Frontal cortex (tissue), 4 donors: ENCODE measurements around the gene MTUS2. TPM values are rescaled to one million over a fixed set of nuclear protein-coding genes. Genes with fewer than 3 reads are reported as not detected.

Experiments
- DNase-seq, 2 donors: peaks; one replicate each; pipeline ENCODE4 v3.0.0; 2012; ENCODE audit warnings: low spot score in 2 of 2
- FAIRE-seq: peaks from 2 replicates; lab custom pipeline; 2012; peaks lifted over from hg19 to GRCh38; lab: Jason Lieb, UNC
- total RNA-seq: library from RNA; depleted of rRNA; stranded (reverse); fragments of >200 nt; gene quantifications from one replicate; pipeline ENCODE4 v1.2.3, GENCODE V29; 2014
- donor health status: control.
- donor health status: control.
- donor health status: control.

The MTUS2 gene
- total RNA-seq, 1 donor from 2014 or later = 7.3 TPM

DNA sequence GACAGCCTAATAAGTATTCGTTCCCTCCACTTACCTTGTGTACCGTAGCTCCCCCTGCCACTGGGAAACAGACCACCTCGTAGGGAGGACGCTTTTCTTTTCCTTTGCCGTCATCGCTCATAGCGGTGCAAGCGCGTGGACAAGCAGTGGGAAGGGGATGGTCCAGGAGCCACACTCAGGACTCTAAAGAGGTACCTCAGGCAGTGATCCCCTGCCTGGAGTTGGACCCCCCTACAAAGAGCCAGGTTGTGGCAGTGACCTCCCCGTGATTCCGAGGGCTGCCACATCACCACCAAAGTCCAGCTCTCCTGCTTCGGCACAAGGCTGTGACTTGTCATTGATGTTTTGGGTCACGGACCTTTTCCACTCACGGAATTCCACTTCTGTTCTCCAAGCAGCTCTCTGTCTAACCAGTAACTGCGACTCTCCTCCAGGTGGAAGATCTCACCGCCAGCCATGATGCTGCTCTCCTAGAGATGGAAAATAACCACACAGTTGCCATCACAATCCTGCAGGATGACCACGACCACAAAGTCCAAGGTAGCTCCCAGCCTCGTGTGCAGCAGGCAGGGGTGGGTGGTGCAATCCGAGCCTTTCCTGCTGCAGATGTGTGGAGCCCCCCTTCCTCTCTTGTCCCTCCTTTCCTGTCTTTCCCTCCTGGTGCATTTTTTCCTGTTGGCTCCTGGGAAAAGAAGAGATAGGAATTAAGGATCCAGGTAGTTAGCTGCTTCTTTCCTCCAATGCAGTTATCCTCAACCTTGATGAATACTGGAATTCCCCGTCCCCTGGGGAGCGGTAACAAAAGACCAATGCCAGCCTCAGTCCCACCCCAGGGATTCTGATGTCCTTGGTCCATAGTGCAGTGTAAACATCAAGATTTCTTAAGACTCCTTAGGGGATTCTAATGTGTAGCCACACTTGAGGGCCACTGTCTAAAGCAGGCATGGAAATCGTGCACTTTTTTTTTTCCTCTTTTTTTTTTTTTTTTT is 667.6 kb downstream of the MTUS2 start:
- no peak for DNase-seq
- FAIRE-seq = no peak

DNA sequence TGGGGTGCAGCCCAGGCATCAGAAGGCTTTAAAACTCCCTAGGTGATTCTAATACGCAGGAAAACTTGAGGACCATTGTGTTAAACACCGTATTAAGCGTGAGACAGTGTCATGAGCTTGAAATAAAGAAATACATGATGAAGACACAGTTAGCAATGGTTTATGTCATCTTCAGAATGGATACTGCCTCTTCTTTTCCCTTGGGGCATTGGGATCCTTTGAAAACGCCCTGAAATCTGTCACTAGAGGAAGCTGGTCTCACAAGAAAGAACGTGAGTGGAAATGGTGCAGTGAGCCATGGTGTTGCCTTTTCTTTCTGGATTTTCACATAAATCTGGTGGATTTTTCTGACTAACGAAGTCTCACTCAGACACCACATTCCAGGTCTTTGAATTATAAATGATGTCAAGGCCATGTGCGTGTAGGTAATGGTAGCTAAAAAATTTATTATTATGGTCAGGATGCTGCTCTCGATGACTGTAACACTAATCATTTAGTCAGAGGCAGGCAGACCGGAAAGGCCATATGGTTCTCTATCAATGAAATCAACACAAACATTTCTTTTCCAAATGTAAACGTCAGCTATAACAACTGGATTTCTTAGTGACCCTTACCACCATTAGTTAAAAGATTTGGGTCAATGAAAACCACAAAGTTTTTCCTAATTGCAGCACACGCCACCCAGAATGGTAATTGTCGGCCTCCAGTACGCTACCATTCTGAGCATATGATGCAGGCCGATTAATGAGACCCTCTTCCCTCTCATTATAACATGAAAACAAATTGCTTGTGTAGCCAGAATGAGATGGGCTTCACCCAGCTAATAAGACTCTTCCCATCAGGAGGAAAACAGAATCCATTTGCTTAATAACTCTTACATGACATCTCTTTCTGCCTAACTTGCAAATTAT is 669.8 kb downstream of the MTUS2 start:
- DNase-seq = no peak
- FAIRE-seq = no peak

DNA sequence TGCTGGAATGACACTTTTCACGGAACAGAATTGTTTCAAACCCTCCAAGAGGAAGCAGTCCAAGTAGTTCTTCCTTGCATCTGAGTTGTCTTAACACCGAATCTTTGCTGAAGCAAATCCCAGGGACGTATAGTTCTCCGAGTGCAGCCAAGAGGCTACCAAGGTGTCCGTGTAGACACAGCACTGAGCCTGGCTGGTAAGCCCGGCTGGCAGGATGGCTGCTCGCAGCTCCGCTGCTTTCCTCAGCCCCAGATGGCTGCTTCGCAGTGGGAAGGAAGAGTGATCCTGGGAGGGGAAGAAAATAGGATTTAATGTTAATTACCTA is 670.4 kb downstream of the MTUS2 start:
- DNase-seq = no peak

DNA sequence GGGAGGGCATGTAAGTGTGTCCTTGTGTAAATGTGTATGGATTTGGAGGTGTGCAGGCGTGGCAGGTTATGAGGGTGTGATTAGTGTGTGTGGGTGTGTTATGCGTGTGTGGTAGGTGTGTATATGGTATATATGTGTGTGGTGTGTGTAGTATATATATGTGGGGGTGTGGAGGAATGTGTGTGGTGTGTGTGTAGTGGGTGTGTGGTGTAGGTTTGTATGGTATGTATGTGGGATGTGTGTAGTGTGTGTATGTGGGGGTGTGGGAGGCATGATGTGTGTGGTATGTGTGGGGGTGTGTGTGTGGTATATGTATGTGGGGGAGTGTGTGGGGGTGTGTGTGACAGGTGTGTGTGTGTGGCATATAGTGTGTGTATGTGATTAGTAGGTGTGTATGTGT is 671.1 kb downstream of the MTUS2 start:
- DNase-seq (no peak), FAIRE-seq (no peak)

More for the DNA sequence above, 670.4 kb downstream of the MTUS2 start:
- no peak for FAIRE-seq

DNA sequence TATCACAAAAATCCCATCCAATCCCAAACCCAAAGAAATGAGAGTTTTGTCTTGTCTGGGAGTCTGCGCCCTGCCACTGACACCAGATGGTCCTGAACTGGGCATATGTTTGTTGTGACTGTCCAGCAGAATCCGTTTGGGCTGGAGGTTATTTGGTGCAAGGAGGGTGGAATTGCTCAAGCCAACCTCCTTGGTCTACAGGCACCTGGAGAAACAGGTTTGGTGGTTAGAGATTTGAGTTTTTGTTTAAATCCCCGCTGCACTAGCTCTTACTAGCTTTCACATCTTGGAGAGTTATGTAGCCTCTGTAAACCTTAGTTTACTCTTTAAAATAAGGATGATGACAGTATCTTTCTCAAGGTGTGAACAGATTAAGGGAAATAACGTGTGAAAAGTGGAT is 673.7 kb downstream of the MTUS2 start:
- no peak for FAIRE-seq
- no peak for DNase-seq

DNA sequence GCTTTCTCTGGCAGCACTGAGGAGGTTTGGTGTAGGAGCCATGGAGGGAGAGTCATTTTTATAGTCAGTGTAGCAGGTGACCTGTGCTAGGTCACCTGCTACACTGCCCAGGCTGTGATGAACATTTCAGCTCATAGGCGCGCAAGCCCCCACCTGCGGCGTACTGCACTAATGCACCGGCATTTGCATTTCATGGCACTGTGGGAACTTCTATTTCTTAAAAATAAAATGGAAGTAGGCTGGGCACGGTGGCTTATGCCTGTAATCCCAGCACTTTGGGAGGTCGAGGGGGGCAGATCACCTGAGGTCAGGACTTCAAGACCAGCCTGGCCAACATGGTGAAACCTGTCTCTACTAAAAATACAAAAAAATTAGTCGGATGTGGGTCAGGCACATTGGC is 674.4 kb downstream of the MTUS2 start:
- FAIRE-seq (no peak), DNase-seq (no peak)

DNA sequence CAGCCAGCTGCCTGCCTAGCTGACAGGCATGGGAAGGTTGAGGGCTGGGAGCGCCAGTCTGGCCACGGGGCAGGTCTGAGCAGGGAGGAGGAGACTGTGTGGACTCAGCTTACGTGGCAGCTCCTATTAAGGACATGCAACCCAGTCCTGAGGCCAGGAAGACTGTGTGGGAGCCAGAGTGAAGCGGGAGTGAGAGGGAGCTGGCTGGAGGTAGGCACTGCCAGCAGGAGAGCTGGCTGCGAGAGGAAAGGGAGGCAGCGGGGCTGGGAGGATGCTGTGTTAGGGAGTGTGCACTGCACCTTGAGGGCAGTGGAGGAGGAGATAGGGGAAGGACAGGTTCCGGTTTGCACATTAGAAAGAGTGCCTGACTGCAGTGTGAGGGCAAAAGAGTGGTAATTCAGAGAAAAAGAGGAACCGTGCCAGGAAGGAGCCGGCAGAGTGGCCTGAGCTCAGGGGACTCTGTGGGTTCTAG is 676.1 kb downstream of the MTUS2 start:
- FAIRE-seq = no peak
- peak in 1 of 2 donors; percentile 46 for DNase-seq

DNA sequence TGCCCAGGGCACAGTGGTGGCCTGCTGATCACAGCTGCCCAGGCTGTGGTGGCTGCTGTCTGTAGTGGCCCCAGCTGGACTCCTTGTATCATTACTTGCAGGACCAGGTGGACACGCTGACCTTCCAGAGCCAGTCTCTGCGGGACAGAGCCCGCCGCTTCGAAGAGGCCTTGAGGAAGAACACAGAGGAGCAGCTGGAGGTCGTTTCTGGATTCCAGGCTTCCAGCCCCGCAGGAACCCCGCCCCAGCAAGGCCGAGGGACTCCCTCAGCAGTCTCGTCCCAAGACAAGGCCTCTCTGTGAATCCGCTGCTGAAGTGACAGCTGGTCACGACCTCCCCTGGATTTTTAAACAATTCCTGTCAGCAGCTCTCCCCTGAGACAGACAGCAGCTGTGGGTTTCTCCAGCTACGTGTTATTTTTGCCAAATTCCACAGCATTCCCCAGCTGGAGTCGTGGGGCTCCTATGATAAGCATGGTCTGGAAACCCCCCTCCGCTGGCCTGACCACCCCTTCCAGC is 677.1 kb downstream of the MTUS2 start:
- FAIRE-seq (no peak), DNase-seq (no peak)

DNA sequence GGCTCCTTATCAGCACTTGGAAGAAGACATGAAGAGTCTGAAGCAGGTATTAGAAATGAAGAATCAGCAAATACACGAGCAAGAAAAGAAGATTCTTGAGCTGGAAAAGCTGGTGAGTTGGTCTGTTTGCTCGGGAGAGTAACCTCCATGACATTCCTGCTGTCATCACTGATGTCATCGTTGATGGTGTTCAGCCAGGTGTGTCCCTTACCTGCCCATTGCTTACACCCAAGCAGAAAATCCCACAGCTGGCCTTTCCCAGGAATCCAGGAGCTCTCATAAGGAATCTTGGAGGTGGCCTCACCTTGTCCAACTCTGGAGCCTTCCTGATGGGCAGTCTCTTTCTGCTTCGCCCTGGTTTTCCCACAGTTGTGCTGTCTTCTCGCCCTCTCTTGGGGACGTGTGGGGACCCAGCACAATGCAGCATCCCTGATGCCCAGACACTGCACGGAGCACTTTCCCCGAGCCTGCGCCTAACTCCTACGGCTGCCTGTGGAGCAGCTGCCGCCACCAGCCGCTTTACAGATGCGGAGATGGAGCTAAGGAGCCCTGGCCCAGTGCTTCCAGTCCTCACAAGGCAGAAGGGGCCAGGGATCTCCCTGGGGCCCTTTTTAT is 678.4 kb downstream of the MTUS2 start:
- FAIRE-seq = no peak
- DNase-seq = no peak

DNA sequence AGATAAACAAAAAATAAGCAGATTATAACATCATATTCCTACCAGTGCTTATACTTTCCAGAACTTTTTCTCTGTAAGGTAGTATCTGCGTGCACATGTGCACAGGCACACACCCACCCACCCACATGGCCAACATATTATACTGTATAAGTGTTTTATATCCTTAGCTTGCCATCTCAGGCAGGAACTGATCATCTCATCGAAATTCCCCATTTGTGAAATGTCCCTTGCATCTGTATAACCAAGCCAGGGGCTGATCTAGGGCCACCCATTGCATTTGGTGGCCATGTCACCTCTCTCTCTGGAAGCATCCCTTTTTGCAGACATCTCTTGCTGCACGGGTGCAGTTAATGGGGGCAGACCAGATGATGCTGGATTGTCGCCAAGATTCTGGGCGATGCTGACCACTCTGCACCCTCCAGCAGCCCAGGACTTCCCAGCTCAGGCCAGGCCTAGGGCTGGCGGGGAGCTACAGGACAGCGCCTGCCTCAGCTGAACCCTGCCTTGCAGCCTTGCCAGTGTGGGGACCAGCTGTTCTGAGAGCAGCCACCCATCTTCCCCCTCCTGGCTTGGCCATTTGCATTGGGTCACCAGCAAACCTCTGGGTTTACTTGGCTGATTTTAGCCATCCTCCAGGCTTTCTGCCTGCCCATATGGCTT is 679.5 kb downstream of the MTUS2 start:
- DNase-seq = no peak
- no peak for FAIRE-seq

DNA sequence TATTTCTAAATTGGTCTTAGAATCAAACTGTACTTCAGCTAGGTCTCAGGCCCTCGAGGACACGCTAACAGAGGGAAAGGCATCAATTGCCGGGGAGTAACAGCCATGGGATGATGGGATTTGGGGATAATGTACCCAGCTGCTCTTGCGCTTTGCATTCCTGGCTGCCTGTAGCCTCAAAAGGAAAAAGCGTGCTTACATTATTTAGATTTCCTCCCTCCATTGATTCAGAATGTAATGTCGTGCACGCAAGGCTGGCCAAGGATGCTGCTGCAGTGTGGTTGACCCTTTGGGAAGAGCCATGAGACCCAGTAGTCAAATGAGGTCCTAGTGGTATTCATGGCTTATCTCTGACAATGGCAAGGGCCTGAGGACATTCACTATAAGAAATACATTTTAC is 680.2 kb downstream of the MTUS2 start:
- FAIRE-seq = no peak
- DNase-seq = no peak

DNA sequence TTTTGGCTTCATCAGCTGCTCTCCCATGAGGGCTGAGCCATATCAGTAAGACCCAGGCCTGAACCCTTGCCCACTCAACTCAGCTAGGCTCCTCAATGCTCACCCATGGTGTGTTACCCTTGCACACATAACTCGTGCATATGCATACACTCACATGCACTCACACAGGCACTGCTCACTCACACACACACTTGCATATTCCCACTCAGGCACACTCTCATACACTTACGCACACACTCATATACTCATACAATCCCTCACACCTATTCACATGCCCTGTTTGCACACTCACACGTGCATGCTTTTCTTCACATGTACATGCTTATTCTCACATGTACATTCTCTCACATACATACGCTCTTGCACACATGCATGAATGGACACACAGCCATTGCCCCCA is 681.5 kb downstream of the MTUS2 start:
- FAIRE-seq = no peak
- no peak for DNase-seq

DNA sequence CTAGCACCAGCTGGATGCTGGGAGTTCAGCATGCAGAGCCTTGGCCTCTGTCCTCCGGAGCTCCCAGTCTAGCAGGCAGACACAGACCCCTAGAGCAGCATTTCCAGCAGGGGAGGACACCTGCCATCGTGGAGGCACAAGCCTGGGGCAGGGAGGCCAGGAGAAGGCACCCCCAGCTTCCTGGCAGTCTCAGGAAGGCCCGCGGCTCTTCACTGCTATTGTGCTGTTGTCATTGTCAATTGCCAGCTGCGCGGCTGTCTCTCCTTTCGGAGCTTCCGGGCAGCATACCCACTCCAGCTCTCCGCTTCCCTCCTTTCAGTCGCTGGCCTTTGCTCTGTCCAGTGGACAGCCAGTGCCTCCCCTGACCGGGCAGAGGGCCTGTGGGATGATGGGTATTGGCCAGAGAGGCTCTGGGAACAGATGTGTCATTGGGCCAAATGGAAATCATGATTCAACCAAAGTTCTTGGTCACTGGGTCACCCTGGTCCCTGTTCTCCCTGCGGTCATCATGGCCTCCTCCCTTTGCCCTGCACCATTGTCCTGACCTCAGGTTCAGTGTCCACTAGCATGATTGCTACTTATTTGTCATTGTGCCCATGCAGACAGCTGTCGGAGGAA is 682.4 kb downstream of the MTUS2 start:
- FAIRE-seq = no peak
- no peak for DNase-seq

DNA sequence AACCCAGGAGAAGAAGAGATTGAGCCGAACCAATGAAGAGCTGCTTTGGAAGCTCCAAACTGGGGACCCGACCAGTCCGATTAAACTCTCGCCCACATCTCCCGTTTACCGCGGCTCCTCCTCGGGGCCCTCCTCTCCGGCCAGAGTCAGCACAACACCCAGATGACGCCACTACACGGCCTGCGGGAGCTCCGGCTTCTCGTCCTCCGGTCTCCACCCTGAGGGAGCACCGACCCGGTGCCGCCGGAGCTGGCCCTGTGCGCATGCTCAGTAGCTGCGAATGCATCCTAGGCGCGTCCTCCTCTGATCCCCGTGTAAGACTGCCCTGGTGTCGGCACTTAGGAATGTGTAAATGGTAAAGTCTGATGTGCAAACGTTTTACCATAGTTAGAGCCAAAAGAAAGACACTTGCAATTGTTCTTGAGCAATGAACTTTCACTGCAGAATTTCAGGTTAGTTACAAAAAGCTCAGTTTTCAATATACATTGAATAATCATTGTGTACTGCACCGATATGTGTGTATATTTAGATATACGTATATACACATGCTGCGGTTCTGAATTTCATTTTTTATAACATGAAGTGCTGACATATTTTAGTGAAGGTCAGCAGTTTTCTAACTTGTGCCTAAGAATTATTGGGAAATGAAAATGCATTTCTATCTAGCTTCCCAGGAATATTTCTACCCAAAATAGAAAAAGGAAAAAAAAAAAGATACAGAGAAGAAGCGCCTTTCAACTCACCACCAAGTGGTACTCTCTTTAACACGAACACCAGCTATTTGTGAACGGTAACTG is 683.1 kb downstream of the MTUS2 start:
- no peak for DNase-seq
- FAIRE-seq = no peak

DNA sequence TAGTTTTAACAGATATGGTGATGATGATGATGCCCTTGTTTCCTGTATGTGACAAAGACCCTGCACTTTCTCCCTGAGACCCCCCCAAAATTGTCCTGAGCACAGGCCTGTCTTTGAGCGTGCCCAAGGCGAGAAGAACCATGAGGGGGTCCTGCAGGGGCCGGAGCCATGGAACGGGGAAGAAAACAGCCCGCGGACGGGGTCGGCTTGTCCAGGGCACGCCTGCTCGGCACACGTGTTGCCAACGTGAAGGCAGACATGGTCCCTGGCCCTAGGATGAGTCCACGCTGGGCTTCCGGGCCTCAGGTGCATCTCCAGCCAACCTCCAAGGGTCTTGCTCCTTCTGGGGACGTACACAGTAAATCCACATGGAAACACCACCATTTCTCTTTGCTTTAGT is 684.6 kb downstream of the MTUS2 start:
- FAIRE-seq (no peak), DNase-seq (no peak)

DNA sequence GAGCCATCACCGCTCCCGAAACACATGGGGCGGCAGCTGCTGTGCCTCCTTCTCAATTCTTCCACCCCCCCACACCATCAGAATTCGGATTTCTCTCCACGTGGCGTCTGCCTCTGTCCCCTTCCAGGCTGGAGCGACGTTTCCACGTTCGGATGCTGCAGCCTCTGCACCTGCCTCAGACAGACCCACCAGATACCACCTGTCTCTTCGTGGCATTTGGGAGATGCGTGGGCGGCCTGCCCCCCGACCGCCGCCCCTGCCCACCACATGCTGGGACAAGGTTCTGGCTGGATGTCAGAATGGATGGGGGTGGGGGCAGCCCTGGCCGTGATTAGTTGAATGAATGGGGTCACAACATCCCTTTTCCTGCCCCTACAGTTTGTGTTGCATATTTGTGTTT is 685.4 kb downstream of the MTUS2 start:
- FAIRE-seq (no peak), DNase-seq (no peak)

DNA sequence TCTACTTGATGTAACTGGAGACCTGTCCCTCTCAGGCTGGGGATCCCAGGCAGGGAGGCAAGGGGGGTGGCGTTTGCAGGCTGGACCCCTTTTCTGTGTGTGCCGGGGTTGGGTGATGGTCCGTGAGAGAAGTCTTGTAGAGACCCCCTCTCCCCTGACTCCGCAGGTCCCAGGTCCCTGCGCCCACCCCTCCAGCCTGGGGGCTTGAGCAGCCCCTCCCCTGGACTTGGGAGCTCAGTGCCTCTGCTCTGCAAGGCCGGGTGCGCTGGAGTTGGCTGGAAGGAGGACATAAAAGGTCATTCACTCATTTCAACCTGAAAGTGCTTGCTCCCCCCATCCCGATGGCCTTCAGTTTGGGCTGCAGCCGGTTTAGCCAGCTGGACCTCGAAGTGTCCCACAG is 685.8 kb downstream of the MTUS2 start:
- DNase-seq = no peak

DNA sequence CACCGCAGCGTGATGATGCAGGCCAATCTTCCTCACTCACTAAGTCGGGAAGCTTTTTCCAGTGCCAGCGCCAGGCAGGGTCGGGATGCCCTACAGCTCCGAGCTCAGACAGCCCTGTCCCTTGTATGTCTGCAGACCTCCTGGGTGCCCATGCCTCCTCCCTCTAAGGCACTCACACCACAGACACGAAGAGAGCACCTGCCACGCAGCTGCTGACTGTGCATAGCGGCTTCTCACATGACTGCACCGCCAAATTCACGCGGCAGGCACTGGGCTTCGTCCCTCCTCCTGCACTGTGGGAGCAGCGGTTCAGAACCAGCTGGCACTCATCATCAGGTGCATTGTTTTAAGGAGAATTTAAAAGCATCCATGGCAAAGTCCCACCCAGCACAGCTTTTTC is 687.2 kb downstream of the MTUS2 start:
- DNase-seq (peak in 1 of 2 donors; percentile 49), FAIRE-seq (no peak)

More for the DNA sequence above, 685.8 kb downstream of the MTUS2 start:
- FAIRE-seq = no peak
